ENCODE results near the gene HES5. TPM values are rescaled to one million over a fixed set of nuclear protein-coding genes. Genes with fewer than 3 reads are reported as not detected.

Gene HES5
- total RNA-seq, 1 donor = not detected

- peaks cover 28% of the 10 kb centered on the region for H3K27me3 ChIP-seq (ENCODE audit: insufficient read depth, low read length)
Measured at GRCh38 chr1:2504949-2505272, 25.2 kb downstream of the HES5 start.

GRCh38 chr1:2504225-2504948 lies 25.7 kb downstream of the HES5 start:
- no peak for TF ChIP-seq CTCF (IDR thresholded peaks at IDR 0.05; ENCODE audit: extremely low read depth, low read depth, low read length)
- no peak overlapping the region for H3K4me3 ChIP-seq (ENCODE audit: insufficient read depth, low read length)
- no peaks in the 10 kb centered on the region for H3K4me1 ChIP-seq (ENCODE audit: insufficient read depth, low read length)
- no peak overlapping the region for H3K4me2 ChIP-seq (ENCODE audit: insufficient read depth, low read length)
- peaks cover 5% of the 10 kb centered on the region for H4K20me1 ChIP-seq (ENCODE audit: insufficient read depth, low read length)
- no peaks in the 10 kb centered on the region for H3K79me2 ChIP-seq (ENCODE audit: insufficient read depth, low read length)
- H3K9me3 ChIP-seq (ENCODE audit: low read depth, low read length) = no peaks in the 10 kb centered on the region
- H2AFZ ChIP-seq (ENCODE audit: low read length) = no peak overlapping the region
- peaks cover 28% of the 10 kb centered on the region for H3K27me3 ChIP-seq (ENCODE audit: insufficient read depth, low read length)
- peaks cover 5% of the 10 kb centered on the region for H3K36me3 ChIP-seq (ENCODE audit: insufficient read depth, low read length)
- H3K27ac ChIP-seq (ENCODE audit: low read depth, low read length) = no peak overlapping the region
- DNase-seq (ENCODE audit: insufficient read length, low spot score, missing footprints) = peak; percentile 89

More at GRCh38 chr1:2504949-2505272, 25.2 kb downstream of the HES5 start:
- Histone ChIP-seq H3K9me3 (ENCODE audit: low read depth, low read length) (no peaks in the 10 kb centered on the region), H3K36me3 (ENCODE audit: insufficient read depth, low read length) (peaks cover 9% of the 10 kb centered on the region), H3K27ac (ENCODE audit: low read depth, low read length) (no peak overlapping the region), H3K4me2 (ENCODE audit: insufficient read depth, low read length) (no peak overlapping the region), H3K4me1 (ENCODE audit: insufficient read depth, low read length) (no peaks in the 10 kb centered on the region), H3K4me3 (ENCODE audit: insufficient read depth, low read length) (no peak overlapping the region), H2AFZ (ENCODE audit: low read length) (no peak overlapping the region), H3K79me2 (ENCODE audit: insufficient read depth, low read length) (no peaks in the 10 kb centered on the region), H4K20me1 (ENCODE audit: insufficient read depth, low read length) (peaks cover 5% of the 10 kb centered on the region)
- no peak for TF ChIP-seq CTCF (IDR thresholded peaks at IDR 0.05; ENCODE audit: extremely low read depth, low read depth, low read length)
- peak; percentile 94 for DNase-seq (ENCODE audit: insufficient read length, low spot score, missing footprints)

- Histone ChIP-seq H3K36me3 (ENCODE audit: insufficient read depth, low read length) (no peaks in the 10 kb centered on the region), H3K4me2 (ENCODE audit: insufficient read depth, low read length) (no peak overlapping the region), H3K9me3 (ENCODE audit: low read depth, low read length) (no peaks in the 10 kb centered on the region), H3K27ac (ENCODE audit: low read depth, low read length) (no peak overlapping the region), H3K4me3 (ENCODE audit: insufficient read depth, low read length) (no peak overlapping the region), H3K79me2 (ENCODE audit: insufficient read depth, low read length) (no peaks in the 10 kb centered on the region), H4K20me1 (ENCODE audit: insufficient read depth, low read length) (peaks cover 5% of the 10 kb centered on the region), H3K27me3 (ENCODE audit: insufficient read depth, low read length) (peaks cover 28% of the 10 kb centered on the region), H3K4me1 (ENCODE audit: insufficient read depth, low read length) (no peaks in the 10 kb centered on the region), H2AFZ (ENCODE audit: low read length) (no peak overlapping the region)
- DNase-seq (ENCODE audit: insufficient read length, low spot score, missing footprints) = no peak
- TF ChIP-seq CTCF (IDR thresholded peaks at IDR 0.05; ENCODE audit: extremely low read depth, low read depth, low read length) = no peak
Measured at GRCh38 chr1:2503554-2504224, 26.4 kb downstream of the HES5 start.

Measured in osteoblast (primary cell).